ENCODE measurements around the gene ERC2.
"Not testable (repeated sequence)": the region's sequence is repeated elsewhere in the genome, so short reads cannot be mapped to it uniquely, and the experiment has no call there.

The ERC2 gene

DNA sequence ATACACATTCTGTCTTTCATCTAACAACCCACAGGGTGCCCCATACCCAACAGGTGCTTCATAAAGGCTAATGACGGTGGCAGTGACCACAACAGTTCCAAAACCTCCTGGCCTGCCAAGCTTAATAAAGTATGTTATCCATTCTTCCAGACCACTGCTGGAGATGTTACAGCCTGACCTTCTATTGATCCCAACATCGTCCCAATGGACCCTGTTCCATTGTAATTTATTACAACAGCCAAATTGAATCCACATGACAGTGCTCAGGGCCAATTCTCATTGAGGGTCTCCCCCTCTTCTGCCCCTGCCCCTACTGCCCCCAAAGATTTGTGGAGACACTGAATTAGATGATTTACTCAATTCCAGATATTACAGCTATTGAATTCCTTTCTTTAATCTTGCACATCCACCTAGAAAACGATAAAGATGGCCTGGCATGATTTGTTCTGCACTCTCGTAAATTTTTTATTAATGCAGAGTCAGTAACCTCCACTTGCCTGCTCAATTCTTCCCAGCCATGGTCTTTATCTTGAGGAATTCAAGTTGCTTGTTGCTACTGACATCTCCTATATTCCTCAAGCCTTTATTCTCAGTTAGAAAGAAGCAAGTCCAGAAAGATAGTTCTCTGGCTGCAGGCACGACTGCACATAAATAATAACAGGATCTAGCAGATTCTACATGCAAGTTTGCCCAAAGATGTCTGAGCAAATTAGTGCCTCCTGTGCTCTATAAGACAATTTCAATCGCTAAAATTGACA lies 407.6 kb downstream of the ERC2 start:
- DNase-seq (ENCODE audit: low read depth) = no peak

DNA sequence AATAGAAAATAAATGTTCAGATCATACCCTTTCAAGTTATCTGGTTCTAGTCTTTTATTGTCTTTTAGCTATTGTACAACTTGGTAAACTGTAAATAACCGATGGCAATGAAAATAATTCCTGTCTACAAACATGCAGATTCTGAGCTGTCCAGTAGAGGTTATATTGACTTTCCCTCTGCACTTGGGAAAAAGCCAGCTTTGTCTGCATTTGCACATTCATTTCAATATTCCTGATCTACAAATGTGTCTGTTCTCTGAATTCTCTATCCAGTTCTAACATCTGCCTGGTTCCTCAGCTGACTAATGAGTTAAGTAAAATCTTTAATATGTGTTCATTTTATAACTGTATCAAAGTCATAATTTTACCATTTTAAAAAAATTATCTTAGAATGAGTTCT lies 408.5 kb downstream of the ERC2 start:
- DNase-seq (ENCODE audit: low read depth) = no peak

DNA sequence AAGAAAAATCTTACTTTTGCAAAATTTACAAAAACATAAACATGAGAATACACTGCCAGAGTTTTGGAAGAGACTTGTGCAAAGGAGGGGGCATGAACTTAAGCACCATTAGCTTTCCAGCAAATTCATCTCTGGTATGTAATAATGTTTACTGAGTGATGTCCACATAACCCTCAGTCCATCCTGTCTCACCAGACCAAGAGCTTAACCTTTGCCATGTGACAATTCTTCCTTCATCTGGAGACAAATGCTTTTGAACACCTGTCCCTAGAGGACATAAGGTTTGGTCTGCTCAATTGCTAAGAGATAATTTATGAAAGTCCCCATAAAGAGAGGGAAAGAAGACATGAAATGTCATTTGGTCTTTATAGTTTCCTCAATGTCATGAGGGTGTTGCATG lies 412.3 kb downstream of the ERC2 start:
- DNase-seq (ENCODE audit: low read depth) = no peak

DNA sequence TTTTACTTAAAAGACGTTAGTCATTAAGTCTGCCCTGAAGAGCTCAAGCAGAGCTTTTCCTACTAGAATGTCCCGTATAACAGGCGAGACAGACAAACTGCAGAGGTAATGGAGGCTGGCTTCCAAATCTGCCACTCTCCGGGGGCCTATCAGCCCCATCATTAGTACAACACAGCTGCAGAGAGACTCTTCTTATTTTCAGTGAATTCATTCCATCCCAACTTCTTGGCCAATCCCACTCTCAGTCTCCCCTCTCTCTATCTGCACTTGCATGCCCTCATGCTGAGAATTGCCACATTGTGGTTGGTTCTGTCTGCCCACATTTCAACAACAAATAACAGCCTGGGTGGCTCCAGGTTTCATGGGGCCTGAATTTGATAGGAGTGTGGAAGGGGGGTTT lies 412.7 kb downstream of the ERC2 start:
- no peak for DNase-seq (ENCODE audit: low read depth)

GRCh38 chr3:56054844-56055243 lies 413.4 kb downstream of the ERC2 start:
- DNase-seq (ENCODE audit: low read depth) = no peak

GRCh38 chr3:56053727-56054126 lies 414.5 kb downstream of the ERC2 start:
- no peak for DNase-seq (ENCODE audit: low read depth)

DNA sequence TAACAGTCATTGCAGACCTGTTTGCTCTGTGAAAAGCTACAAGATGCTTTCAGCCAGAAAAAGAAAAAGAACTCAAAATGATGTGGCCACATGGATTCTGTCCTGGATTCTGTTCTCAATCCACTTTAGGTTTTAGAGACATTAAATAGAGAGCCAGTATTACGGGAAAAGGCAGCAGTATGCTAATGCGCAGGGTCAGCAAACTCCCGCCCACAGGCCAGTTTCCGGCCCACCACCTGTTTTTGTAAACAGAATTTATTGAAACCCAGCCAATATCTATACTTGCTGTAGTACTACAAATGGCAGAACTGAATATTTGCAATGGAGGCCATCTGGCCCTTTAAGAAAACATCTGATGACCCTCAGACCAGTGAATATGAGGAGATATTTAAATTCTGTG lies 416.1 kb downstream of the ERC2 start:
- no peak for DNase-seq (ENCODE audit: low read depth)

GRCh38 chr3:56051052-56051451 lies 417.2 kb downstream of the ERC2 start:
- DNase-seq (ENCODE audit: low read depth) = no peak

- DNase-seq (ENCODE audit: low read depth) = no peak
These were observed 419.3 kb downstream of the ERC2 start for GRCh38 chr3:56048946-56049345.

GRCh38 chr3:56048331-56048730 lies 419.9 kb downstream of the ERC2 start:
- no peak for DNase-seq (ENCODE audit: low read depth)

DNA sequence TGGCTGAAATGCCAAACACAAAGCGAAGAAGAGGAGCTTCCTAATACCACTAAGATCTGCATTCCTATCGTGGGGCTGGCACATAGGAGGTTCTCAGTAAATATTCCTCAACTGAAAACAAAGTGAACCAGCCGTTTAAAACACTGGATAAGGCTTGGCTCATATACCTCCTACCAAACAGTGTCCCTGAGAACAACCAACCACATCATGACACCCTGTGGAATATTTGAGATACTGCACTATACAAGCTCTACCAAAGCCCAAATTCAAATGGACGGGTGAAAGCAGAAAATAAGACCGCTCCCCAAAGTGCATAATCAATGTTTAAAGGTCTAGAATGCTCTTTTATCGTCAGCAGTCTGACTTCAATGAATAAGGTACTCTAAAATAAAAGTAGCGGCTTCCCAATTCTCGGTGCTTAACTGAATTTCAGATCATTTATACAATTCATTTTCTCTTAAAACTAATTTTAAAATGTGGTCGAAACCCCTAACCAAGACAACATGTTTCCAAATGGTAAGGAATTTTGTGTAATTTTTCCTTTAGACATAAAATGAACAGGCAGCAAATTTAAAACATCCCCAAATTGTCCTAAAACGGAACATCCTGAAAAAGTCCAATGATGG lies 425.8 kb downstream of the ERC2 start:
- DNase-seq (ENCODE audit: low read depth) = no peak

DNA sequence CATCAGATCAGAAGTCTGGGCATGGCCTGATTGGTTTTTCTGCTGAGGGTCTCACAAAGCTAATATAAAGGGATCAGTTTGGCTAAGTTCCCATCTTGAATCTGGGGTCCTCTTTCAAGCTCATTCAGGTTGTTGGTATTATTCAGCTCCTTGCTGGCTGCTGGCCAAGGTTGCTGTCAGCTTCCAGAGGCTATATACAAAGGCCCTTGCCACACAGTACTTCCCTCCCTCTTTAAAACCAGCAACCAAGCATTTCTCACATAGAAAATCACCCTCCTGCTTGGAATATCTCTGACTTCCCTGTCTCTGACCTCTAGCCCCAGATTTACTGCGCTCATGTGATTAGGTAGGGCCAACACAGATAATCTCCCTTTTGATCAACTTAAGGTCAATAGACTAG lies 442.9 kb downstream of the ERC2 start:
- DNase-seq (ENCODE audit: low read depth) = no peak

- DNase-seq (ENCODE audit: low read depth) = no peak
These were observed 444.7 kb downstream of the ERC2 start for GRCh38 chr3:56023546-56023945.

GRCh38 chr3:56022619-56023018 lies 445.6 kb downstream of the ERC2 start:
- DNase-seq (ENCODE audit: low read depth) = no peak

DNA sequence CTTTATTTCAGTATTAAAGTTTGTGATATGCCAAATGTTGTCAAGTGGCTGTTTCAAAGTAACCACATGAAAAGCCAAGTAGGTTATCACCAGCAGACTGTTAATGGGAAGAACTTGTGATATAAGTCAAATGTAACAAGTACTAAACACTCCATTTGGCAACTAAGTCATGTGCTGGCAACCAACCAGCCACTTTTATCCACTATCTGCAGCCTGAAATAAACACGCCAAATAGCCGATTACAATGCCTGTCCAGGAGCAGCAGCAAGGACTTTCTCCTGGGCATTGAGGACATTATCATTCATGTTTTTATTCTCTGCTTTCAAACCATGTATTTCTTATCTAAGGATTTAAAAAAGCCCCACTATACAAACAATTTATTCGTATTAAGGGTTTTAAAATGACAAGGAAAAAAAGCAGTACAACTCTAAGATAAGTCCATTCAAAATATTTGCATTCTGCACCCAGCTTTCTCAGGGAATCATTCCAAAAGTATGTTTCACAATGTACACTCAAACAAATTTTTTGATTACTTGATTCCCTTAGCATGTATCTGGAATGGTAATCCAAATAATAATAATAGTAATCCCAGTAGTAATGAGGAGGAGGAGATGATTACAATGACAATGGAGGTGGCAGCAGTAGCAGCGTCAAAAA lies 448.6 kb downstream of the ERC2 start:
- no peak for DNase-seq (ENCODE audit: low read depth)

DNA sequence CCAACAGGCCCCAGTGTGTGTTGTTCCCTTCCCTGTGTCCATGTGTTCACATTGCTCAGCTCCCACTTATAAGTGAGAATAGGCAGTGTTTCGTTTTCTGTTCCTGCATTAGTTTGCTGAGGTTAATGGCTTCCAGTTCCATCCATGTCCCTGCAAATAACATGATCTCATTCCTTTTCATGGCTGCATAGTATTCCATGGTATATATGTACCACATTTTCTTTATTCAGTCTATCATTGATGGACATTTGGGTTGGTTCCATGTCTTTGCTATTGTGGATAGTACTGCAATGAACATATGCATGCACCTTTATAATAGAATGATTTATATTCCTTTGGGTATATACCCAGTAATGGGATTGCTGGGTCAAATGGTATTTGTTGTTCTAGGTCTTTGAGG lies 452.9 kb downstream of the ERC2 start:
- DNase-seq (ENCODE audit: low read depth) = not testable (repeated sequence)

- no peak for DNase-seq (ENCODE audit: low read depth)
These were observed 455.5 kb downstream of the ERC2 start for GRCh38 chr3:56012721-56013120.

GRCh38 chr3:56005196-56005805 lies 463.0 kb downstream of the ERC2 start:
- no peak for DNase-seq (ENCODE audit: low read depth)

GRCh38 chr3:56003129-56003528 lies 465.1 kb downstream of the ERC2 start:
- DNase-seq (ENCODE audit: low read depth) = no peak

GRCh38 chr3:56001991-56002390 lies 466.3 kb downstream of the ERC2 start:
- DNase-seq (ENCODE audit: low read depth) = no peak

DNA sequence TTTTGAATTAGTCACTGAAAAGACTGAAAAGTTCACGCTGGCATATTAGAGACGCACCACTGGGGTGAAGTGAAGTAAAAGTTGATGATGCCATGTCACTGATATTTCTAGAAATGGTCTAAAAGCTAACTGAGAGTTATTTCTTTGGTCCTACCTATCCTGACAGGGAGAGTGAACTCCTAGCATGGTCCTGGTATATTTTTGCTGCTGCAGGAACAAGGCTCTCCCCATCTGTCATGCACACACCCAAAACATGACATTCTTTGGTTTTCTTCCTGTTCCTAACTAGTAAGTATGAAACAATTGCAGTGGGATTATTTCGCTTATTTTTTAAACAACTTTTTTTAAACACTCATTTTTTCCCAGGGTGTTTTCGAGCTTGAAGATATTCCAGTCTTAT lies 466.7 kb downstream of the ERC2 start:
- DNase-seq (ENCODE audit: low read depth) = no peak

DNA sequence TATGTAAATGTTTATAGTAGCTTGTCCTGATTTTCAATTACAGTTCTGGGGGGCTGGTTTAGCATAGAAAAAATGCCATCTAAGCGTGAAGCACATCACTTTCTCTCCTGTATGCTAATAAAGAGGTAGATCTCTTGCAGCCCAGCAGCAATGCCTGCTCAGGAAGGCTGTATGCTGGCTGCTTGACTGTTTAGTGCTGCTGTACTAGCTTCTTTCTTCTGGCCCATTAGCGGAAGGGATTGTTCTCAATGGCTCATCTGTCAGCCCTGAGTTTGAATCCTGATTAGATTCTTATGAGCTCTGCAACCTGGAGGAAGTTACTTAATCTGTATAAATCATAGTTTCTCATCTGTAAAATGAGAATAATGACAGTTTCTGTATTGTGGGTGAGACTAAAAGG lies 478.9 kb downstream of the ERC2 start:
- no peak for DNase-seq (ENCODE audit: low read depth)

DNA sequence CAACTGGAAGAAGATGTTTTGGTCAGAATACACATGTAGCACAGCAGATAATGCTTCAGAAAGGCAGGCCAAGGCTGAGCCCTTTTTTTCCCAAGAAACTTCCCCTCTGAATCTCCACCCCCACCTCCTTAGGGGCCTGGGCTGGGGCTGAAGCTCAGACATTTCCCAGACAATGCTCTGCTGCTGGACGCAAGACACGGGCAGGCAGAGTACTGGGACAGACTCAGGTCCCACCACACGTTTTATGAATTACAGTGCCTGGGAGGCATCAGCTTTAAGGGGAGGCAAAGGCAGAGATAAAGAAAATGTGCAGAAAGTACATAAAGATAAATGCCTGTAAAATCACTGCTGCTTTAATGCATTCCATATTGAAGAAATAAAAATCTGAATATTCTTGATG lies 479.4 kb downstream of the ERC2 start:
- no peak for DNase-seq (ENCODE audit: low read depth)
